Measurements from ENCODE around the gene EML5.

DNA sequence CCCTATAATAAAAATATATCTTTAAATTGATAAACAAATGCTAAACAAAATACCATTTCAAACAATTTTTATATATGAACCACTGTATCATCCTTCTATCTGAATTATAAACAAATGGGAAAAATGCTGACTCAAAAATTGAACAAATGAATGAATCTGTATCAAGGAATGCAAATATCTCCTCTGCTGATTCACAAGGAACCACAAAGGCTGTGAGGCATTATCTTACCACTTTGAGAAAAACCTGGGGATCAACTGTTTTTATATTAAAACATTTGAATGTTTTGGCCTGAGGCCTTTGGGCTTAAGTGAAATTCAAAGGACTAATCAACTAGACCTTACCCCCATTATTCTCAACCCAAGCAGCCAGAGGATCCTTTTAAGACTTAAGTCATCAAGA, 86.3 kb downstream of the EML5 start:
- TF ChIP-seq, protein P1, sequence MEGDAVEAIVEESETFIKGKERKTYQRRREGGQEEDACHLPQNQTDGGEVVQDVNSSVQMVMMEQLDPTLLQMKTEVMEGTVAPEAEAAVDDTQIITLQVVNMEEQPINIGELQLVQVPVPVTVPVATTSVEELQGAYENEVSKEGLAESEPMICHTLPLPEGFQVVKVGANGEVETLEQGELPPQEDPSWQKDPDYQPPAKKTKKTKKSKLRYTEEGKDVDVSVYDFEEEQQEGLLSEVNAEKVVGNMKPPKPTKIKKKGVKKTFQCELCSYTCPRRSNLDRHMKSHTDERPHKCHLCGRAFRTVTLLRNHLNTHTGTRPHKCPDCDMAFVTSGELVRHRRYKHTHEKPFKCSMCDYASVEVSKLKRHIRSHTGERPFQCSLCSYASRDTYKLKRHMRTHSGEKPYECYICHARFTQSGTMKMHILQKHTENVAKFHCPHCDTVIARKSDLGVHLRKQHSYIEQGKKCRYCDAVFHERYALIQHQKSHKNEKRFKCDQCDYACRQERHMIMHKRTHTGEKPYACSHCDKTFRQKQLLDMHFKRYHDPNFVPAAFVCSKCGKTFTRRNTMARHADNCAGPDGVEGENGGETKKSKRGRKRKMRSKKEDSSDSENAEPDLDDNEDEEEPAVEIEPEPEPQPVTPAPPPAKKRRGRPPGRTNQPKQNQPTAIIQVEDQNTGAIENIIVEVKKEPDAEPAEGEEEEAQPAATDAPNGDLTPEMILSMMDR (IDR thresholded peaks at IDR 0.05; ENCODE audit: insufficient read depth, low read length, poor library complexity, severe bottlenecking), result no peak
- TF ChIP-seq EZH2phosphoT487 (conservative IDR thresholded peaks at IDR 0.05; ENCODE audit: low read length), result no peak

Measured in SU-DHL-6 (cell line).